OCI-LY1 (cell line): ENCODE data around the gene ZNF208.
"Not testable (repeated sequence)": the region's sequence is repeated elsewhere in the genome, so short reads cannot be mapped to it uniquely, and the experiment has no call there.

Experiments used
- H2AFZ ChIP-seq: fragments of 200-600 bp; sonication (generic), shearing (Covaris generic); 2 replicates; pipeline ENCODE4 v1.6.0; 2014; ENCODE audit warnings: antibody characterized with exemption, mild to moderate bottlenecking, low read length
- H3F3A ChIP-seq: fragments of 200-600 bp; sonication (generic), shearing (Covaris generic); 2 replicates; pipeline ENCODE4 v1.6.0; 2014; ENCODE audit warnings: mild to moderate bottlenecking, antibody characterized with exemption, low read length, moderate library complexity; ENCODE audit not compliant: insufficient read depth
- H3K27ac ChIP-seq: fragments of 200-600 bp; sonication (generic); 2 replicates; pipeline ENCODE4 v1.5.1; 2014; ENCODE audit warnings: low read length, mixed run types, mild to moderate bottlenecking, low read depth; ENCODE audit not compliant: poor library complexity, severe bottlenecking
- H3K27me3 ChIP-seq: fragments of 200-600 bp; sonication (generic); 2 replicates; pipeline ENCODE4 v1.6.0; 2014; ENCODE audit warnings: antibody characterized with exemption, mild to moderate bottlenecking, low read length, moderate library complexity; ENCODE audit not compliant: insufficient read depth
- H3K36me3 ChIP-seq: fragments of 200-600 bp; sonication (generic); 2 replicates; pipeline ENCODE4 v1.6.1; 2014; ENCODE audit warnings: mild to moderate bottlenecking, antibody characterized with exemption, low read length, moderate library complexity, mixed read lengths; ENCODE audit not compliant: insufficient read depth
- H3K4me1 ChIP-seq: fragments of 200-600 bp; sonication (generic); 2 replicates; pipeline ENCODE4 v1.5.1; 2014; ENCODE audit warnings: mild to moderate bottlenecking, low read length, moderate library complexity; ENCODE audit not compliant: insufficient read depth, severe bottlenecking
- H3K4me2 ChIP-seq: fragments of 200-600 bp; sonication (generic), shearing (Covaris generic); 2 replicates; pipeline ENCODE4 v1.6.1; 2014; ENCODE audit warnings: low read length
- H3K4me3 ChIP-seq: fragments of 200-600 bp; sonication (generic); 2 replicates; pipeline ENCODE4 v1.5.1; 2014; ENCODE audit warnings: low read length, low read depth, mild to moderate bottlenecking, mixed read lengths; ENCODE audit not compliant: poor library complexity, severe bottlenecking
- H3K79me2 ChIP-seq: fragments of 200-600 bp; shearing (Covaris generic); 2 replicates; pipeline ENCODE4 v1.6.1; 2016; ENCODE audit warnings: mixed run types, low read length, mixed read lengths; ENCODE audit not compliant: insufficient read depth
- H3K9ac ChIP-seq: fragments of 200-600 bp; sonication (generic), shearing (Covaris generic); 2 replicates; pipeline ENCODE4 v1.6.1; 2014; ENCODE audit warnings: mild to moderate bottlenecking, low read length, mixed read lengths
- H3K9me2 ChIP-seq: fragments of 200-600 bp; sonication (generic), shearing (Covaris generic); 2 replicates; pipeline ENCODE4 v1.6.1; 2014; ENCODE audit warnings: low read depth, mild to moderate bottlenecking, low read length, mixed read lengths
- H3K9me3 ChIP-seq: fragments of 200-600 bp; shearing (Covaris generic); 2 replicates; pipeline ENCODE4 v1.6.1; 2014; ENCODE audit warnings: low read length, mixed read lengths
- H4K20me1 ChIP-seq: fragments of 200-600 bp; sonication (generic), shearing (Covaris generic); 2 replicates; pipeline ENCODE4 v1.6.0; 2016; ENCODE audit warnings: mild to moderate bottlenecking, low read length; ENCODE audit not compliant: insufficient read depth
- CTCF ChIP-seq: fragments of 200-600 bp; sonication (generic), shearing (Covaris generic); IDR thresholded peaks from 2 replicates; pipeline ENCODE4 v1.5.1; 2017; ENCODE audit warnings: mild to moderate bottlenecking, antibody characterized with exemption, low read length, moderate library complexity, mixed read lengths
- EZH2 ChIP-seq: fragments of 200-600 bp; sonication (generic), shearing (Covaris generic); IDR thresholded peaks from 2 replicates; pipeline ENCODE4 v1.8.0; 2017; ENCODE audit warnings: borderline replicate concordance, mixed run types, mild to moderate bottlenecking, antibody characterized with exemption, low read length, moderate library complexity, mixed read lengths

ZNF208 gene

GRCh38 chr19:21900401-21900800, 110.3 kb downstream of the ZNF208 start:
- no peaks in the 10 kb centered on the region for H3K36me3 ChIP-seq
- no peak overlapping the region for H2AFZ ChIP-seq
- no peaks in the 10 kb centered on the region for H3F3A ChIP-seq
- H3K4me2 ChIP-seq, result no peak overlapping the region
- H3K9me3 ChIP-seq, result no peaks in the 10 kb centered on the region
- H3K4me1 ChIP-seq, result no peaks in the 10 kb centered on the region
- no peaks in the 10 kb centered on the region for H4K20me1 ChIP-seq
- H3K27ac ChIP-seq, result no peak overlapping the region
- H3K4me3 ChIP-seq, result no peak overlapping the region
- no peaks in the 10 kb centered on the region for H3K27me3 ChIP-seq
- TF ChIP-seq CTCF, result no peak
- TF ChIP-seq EZH2, result no peak
- H3K79me2 ChIP-seq, result no peaks in the 10 kb centered on the region
- H3K9ac ChIP-seq, result no peak overlapping the region
- H3K9me2 ChIP-seq, result no peaks in the 10 kb centered on the region

GRCh38 chr19:21891086-21891485, 119.7 kb downstream of the ZNF208 start:
- H3K79me2 ChIP-seq, result no peaks in the 10 kb centered on the region
- no peak overlapping the region for H3K4me3 ChIP-seq
- H3K4me2 ChIP-seq, result no peak overlapping the region
- H3K9ac ChIP-seq, result no peak overlapping the region
- no peaks in the 10 kb centered on the region for H3K9me3 ChIP-seq
- H3K9me2 ChIP-seq, result no peaks in the 10 kb centered on the region
- H3K4me1 ChIP-seq, result no peaks in the 10 kb centered on the region
- no peak overlapping the region for H3K27ac ChIP-seq
- TF ChIP-seq CTCF (no peak), EZH2 (no peak)
- no peak overlapping the region for H2AFZ ChIP-seq
- H3F3A ChIP-seq, result no peaks in the 10 kb centered on the region
- no peaks in the 10 kb centered on the region for H3K36me3 ChIP-seq
- H4K20me1 ChIP-seq, result no peaks in the 10 kb centered on the region
- no peaks in the 10 kb centered on the region for H3K27me3 ChIP-seq

GRCh38 chr19:21890017-21890416, 120.7 kb downstream of the ZNF208 start:
- not testable (repeated sequence) for H3F3A ChIP-seq, H3K27ac ChIP-seq, H3K79me2 ChIP-seq, H3K27me3 ChIP-seq, H4K20me1 ChIP-seq, H3K9me2 ChIP-seq, H3K4me3 ChIP-seq, H3K4me2 ChIP-seq, H3K9me3 ChIP-seq, H3K36me3 ChIP-seq, H3K9ac ChIP-seq, H2AFZ ChIP-seq, H3K4me1 ChIP-seq

GRCh38 chr19:21885516-21885915, 125.2 kb downstream of the ZNF208 start:
- not testable (repeated sequence) for H3K27me3 ChIP-seq, H3K27ac ChIP-seq, H3K36me3 ChIP-seq, H3K4me2 ChIP-seq, H2AFZ ChIP-seq, H3K4me3 ChIP-seq, H3K9me2 ChIP-seq, H3K4me1 ChIP-seq, H4K20me1 ChIP-seq, H3K79me2 ChIP-seq, H3F3A ChIP-seq, H3K9me3 ChIP-seq, H3K9ac ChIP-seq

GRCh38 chr19:21884786-21885185, 126.0 kb downstream of the ZNF208 start:
- not testable (repeated sequence) for H3F3A ChIP-seq, H3K27ac ChIP-seq, H3K27me3 ChIP-seq, H3K9ac ChIP-seq, H3K4me1 ChIP-seq, H3K9me2 ChIP-seq, H2AFZ ChIP-seq, H3K4me2 ChIP-seq, H3K36me3 ChIP-seq, H3K4me3 ChIP-seq, H3K79me2 ChIP-seq, H4K20me1 ChIP-seq, H3K9me3 ChIP-seq
